NB4 (cell line): ENCODE data around the gene TBC1D10B.

Experiments used
- DNase-seq: peaks from one replicate; pipeline ENCODE4 v3.0.0; 2010; ENCODE audit warnings: low read depth
- H3K4me3 ChIP-seq: one replicate; pipeline ENCODE4 v1.5.1; 2011; ENCODE audit warnings: mild to moderate bottlenecking, low read depth, low read length, moderate library complexity
- CTCF ChIP-seq: IDR thresholded peaks from one replicate; pipeline ENCODE4 v1.5.1; 2012; ENCODE audit warnings: low read depth, low read length
- MAX ChIP-seq: IDR thresholded peaks from 2 replicates; pipeline ENCODE4 v1.6.1; 2011; ENCODE audit warnings: low read depth, low read length
- MYC ChIP-seq: IDR thresholded peaks from 2 replicates; pipeline ENCODE4 v1.6.1; 2011; ENCODE audit warnings: low read depth, low read length
- POLR2A ChIP-seq: IDR thresholded peaks from 2 replicates; pipeline ENCODE4 v1.6.1; 2011; ENCODE audit warnings: mild to moderate bottlenecking; ENCODE audit not compliant: insufficient read length; ENCODE audit errors: extremely low read depth

Gene TBC1D10B

GRCh38 chr16:30366511-30366910, 3.8 kb downstream of the TBC1D10B start:
- DNase-seq = no peak
- TF ChIP-seq MYC (no peak), POLR2A (no peak), MAX (no peak), CTCF (no peak)
- peak overlapping the region; percentile 32 for H3K4me3 ChIP-seq

- TF ChIP-seq MYC = no peak
- no peak for TF ChIP-seq CTCF
- no peak for TF ChIP-seq MAX
- no peak for TF ChIP-seq POLR2A
- H3K4me3 ChIP-seq = no peak overlapping the region
- DNase-seq = no peak
These were observed 5.1 kb downstream of the TBC1D10B start for GRCh38 chr16:30365200-30365599.

- DNase-seq = no peak
- no peak for TF ChIP-seq POLR2A
These were observed 9.1 kb downstream of the TBC1D10B start for GRCh38 chr16:30361180-30361579.

GRCh38 chr16:30359871-30360170, 10.5 kb downstream of the TBC1D10B start:
- no peak for TF ChIP-seq MYC
- no peak for TF ChIP-seq POLR2A
- TF ChIP-seq MAX = no peak
- TF ChIP-seq CTCF = no peak
- H3K4me3 ChIP-seq = no peak overlapping the region
- no peak for DNase-seq

More at GRCh38 chr16:30361180-30361579, 9.1 kb downstream of the TBC1D10B start:
- no peak overlapping the region for H3K4me3 ChIP-seq

- no peak overlapping the region for H3K4me3 ChIP-seq
- TF ChIP-seq MYC = no peak
- no peak for TF ChIP-seq CTCF
- TF ChIP-seq MAX = no peak
- no peak for TF ChIP-seq POLR2A
- no peak for DNase-seq
These were observed 11.1 kb downstream of the TBC1D10B start for GRCh38 chr16:30358990-30359870.

- TF ChIP-seq MYC = no peak
- no peak for TF ChIP-seq CTCF
- no peak for TF ChIP-seq POLR2A
- TF ChIP-seq MAX = no peak
- H3K4me3 ChIP-seq = no peak overlapping the region
- no peak for DNase-seq
These were observed 11.7 kb downstream of the TBC1D10B start for GRCh38 chr16:30358577-30358936.
